Activated CD8-positive, alpha-beta memory T cell treated with anti-CD3 and anti-CD28 coated beads, Interleukin-2, amount 10 ng/mL, durations not matched to agents 7 days and 5 days (primary cell): Measurements from ENCODE around the gene DHRSX. TPM values are rescaled to one million over a fixed set of nuclear protein-coding genes. Genes with fewer than 3 reads are reported as not detected.
"Not testable (repeated sequence)": the region's sequence is repeated elsewhere in the genome, so short reads cannot be mapped to it uniquely, and the experiment has no call there.

Source experiments
- ATAC-seq: fragments of 150-1000 bp; cut with Tn5 transposase; one replicate; pipeline ENCODE4 v1.10.0; 2021; ENCODE audit warnings: moderate library complexity
- CTCF ChIA-PET: fragments of 350-600 bp; sonication (Branson Sonifier 250); formaldehyde crosslinking; loops from one replicate; lab custom pipeline; 2021; ENCODE audit warnings: antibody characterized with exemption; lab: Charles Lee
- DNase-seq: peaks from one replicate; pipeline ENCODE4 v3.0.0-alpha.2; 2020
- H3K27ac Mint-ChIP-seq: one replicate; pipeline ENCODE4 v1.8.0; 2021; ENCODE audit warnings: mild to moderate bottlenecking, mixed read lengths
- H3K27me3 Mint-ChIP-seq: one replicate; pipeline ENCODE4 v1.8.0; 2021; ENCODE audit warnings: mixed read lengths
- H3K36me3 Mint-ChIP-seq: one replicate; pipeline ENCODE4 v1.8.0; 2021; ENCODE audit warnings: mild to moderate bottlenecking, mixed read lengths
- H3K4me1 Mint-ChIP-seq: one replicate; pipeline ENCODE4 v1.8.0; 2021; ENCODE audit warnings: mixed read lengths
- H3K4me3 Mint-ChIP-seq: one replicate; pipeline ENCODE4 v1.8.0; 2021; ENCODE audit warnings: mild to moderate bottlenecking, moderate library complexity, mixed read lengths
- H3K9me3 Mint-ChIP-seq: one replicate; pipeline ENCODE4 v1.8.0; 2022; ENCODE audit warnings: low read depth, mixed read lengths
- total RNA-seq, 2 experiments: library from RNA; stranded (reverse); gene quantifications; one replicate each; pipeline ENCODE4 v1.2.3, GENCODE V29; 2021

The DHRSX gene
- total RNA-seq, 2 experiments from 2014 or later, result 21.1 to 22.5 TPM

- H3K27me3 Mint-ChIP-seq, result no peaks in the 10 kb centered on the region
- no peak overlapping the region for H3K27ac Mint-ChIP-seq
- peaks cover 5% of the 10 kb centered on the region for H3K36me3 Mint-ChIP-seq
- CTCF ChIA-PET, result no interaction called here
- no peaks in the 10 kb centered on the region for H3K4me1 Mint-ChIP-seq
- no peak overlapping the region for H3K4me3 Mint-ChIP-seq
- H3K9me3 Mint-ChIP-seq, result peaks cover 9% of the 10 kb centered on the region
- DNase-seq (no peak), ATAC-seq (no peak)
Observed at GRCh38 chrX:2383144-2383543, 117.6 kb downstream of the DHRSX start.

- H3K36me3 Mint-ChIP-seq, H3K4me1 Mint-ChIP-seq, ATAC-seq, DNase-seq, H3K27ac Mint-ChIP-seq, H3K9me3 Mint-ChIP-seq, CTCF ChIA-PET, H3K4me3 Mint-ChIP-seq, H3K27me3 Mint-ChIP-seq: not testable (repeated sequence)
Observed at GRCh38 chrX:2382433-2383048, 118.2 kb downstream of the DHRSX start.

- Mint-ChIP-seq H3K27me3 (no peaks in the 10 kb centered on the region), H3K4me3 (no peak overlapping the region), H3K4me1 (peaks cover 8% of the 10 kb centered on the region), H3K9me3 (peaks cover 9% of the 10 kb centered on the region), H3K27ac (no peak overlapping the region), H3K36me3 (peaks cover 17% of the 10 kb centered on the region)
- CTCF ChIA-PET, result no interaction called here
- ATAC-seq (no peak), DNase-seq (no peak)
Observed at GRCh38 chrX:2376166-2376565, 124.6 kb downstream of the DHRSX start.

DNA sequence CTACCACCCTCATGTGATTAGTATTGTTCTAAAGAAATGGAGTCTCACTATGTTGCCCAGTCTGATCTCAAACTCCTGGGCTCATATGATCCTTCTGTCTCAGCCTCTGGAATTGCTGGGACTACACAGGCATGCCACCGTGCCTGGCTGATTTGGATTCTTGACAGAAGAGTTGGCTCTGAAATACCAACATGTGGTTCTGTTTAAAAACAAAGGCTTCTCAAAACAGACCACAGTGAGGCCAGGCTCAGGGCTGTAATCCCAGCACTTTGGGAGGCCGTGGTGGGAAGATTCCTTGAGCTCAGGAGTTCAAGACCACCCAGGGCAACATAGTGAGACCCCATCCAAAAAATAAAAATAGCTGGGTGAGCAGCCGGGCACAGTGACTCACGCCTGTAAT is 126.7 kb downstream of the DHRSX start:
- ATAC-seq (no peak), DNase-seq (no peak)
- CTCF ChIA-PET, result no interaction called here
- Mint-ChIP-seq H3K27ac (no peak overlapping the region), H3K9me3 (no peaks in the 10 kb centered on the region), H3K4me1 (peaks cover 8% of the 10 kb centered on the region), H3K27me3 (no peaks in the 10 kb centered on the region), H3K4me3 (no peak overlapping the region), H3K36me3 (peaks cover 14% of the 10 kb centered on the region)

DNA sequence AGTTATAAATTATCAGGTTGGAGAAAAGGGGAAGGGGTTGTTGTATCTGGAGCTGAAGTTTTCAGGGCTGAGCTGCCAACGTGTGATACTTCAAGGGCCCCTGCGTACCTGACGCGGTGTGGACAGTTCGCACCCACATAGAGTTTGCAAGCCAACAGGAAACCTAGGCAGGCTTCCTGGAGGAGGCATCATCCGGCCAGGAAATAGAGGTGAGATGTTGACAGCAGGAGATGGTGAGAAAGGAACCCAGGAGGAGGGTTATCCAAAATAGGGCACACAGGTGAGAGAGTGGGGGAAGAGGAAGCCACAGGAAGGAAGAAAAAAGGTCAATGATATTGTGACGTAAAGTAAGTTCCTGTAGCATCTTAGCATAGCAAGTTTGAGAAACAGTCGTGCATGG is 127.2 kb downstream of the DHRSX start:
- Mint-ChIP-seq H3K4me3 (no peak overlapping the region), H3K27me3 (no peaks in the 10 kb centered on the region), H3K4me1 (peaks cover 8% of the 10 kb centered on the region), H3K27ac (no peak overlapping the region), H3K36me3 (peaks cover 14% of the 10 kb centered on the region), H3K9me3 (no peaks in the 10 kb centered on the region)
- CTCF ChIA-PET, result no interaction called here
- no peak for ATAC-seq
- DNase-seq, result no peak

GRCh38 chrX:2371026-2371711 is 129.6 kb downstream of the DHRSX start:
- Mint-ChIP-seq H3K27ac (no peak overlapping the region), H3K4me1 (peaks cover 6% of the 10 kb centered on the region), H3K9me3 (no peaks in the 10 kb centered on the region), H3K27me3 (no peaks in the 10 kb centered on the region), H3K36me3 (peaks cover 14% of the 10 kb centered on the region), H3K4me3 (no peak overlapping the region)
- ATAC-seq, result no peak
- DNase-seq, result no peak
- CTCF ChIA-PET, result no interaction called here

DNA sequence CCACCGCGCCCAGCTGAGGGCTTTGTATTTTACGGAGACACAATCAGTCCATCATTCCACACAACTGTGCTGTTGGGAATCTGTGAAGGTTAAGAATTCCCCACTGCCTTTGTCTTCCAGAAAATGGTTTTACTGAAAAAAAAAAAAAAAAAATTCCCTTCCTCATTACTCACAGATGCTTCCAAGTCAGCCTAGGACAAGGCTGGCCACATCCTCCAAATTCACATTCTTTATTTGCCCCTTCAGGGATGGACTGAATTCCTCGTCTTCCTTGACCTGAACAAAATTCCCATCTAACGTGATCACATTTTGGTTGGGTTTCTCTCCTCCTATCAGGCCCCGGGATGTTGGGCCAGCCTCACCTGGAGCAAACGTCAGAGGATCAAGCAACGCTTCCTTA is 130.3 kb downstream of the DHRSX start:
- ATAC-seq (no peak), DNase-seq (no peak)
- CTCF ChIA-PET, result no interaction called here
- Mint-ChIP-seq H3K4me1 (peaks cover 5% of the 10 kb centered on the region), H3K27ac (no peak overlapping the region), H3K27me3 (no peaks in the 10 kb centered on the region), H3K36me3 (peaks cover 16% of the 10 kb centered on the region), H3K9me3 (no peaks in the 10 kb centered on the region), H3K4me3 (no peak overlapping the region)

GRCh38 chrX:2369206-2369605 is 131.6 kb downstream of the DHRSX start:
- DNase-seq (no peak), ATAC-seq (no peak)
- no peak overlapping the region for H3K27ac Mint-ChIP-seq
- H3K9me3 Mint-ChIP-seq, result peaks cover 7% of the 10 kb centered on the region
- peaks cover 23% of the 10 kb centered on the region for H3K36me3 Mint-ChIP-seq
- H3K4me3 Mint-ChIP-seq, result no peak overlapping the region
- H3K4me1 Mint-ChIP-seq, result peaks cover 5% of the 10 kb centered on the region
- H3K27me3 Mint-ChIP-seq, result no peaks in the 10 kb centered on the region
- CTCF ChIA-PET, result no interaction called here

- peaks cover 15% of the 10 kb centered on the region for H3K36me3 Mint-ChIP-seq
- no peaks in the 10 kb centered on the region for H3K27me3 Mint-ChIP-seq
- no peak for ATAC-seq
- H3K27ac Mint-ChIP-seq, result no peak overlapping the region
- H3K9me3 Mint-ChIP-seq, result peaks cover 16% of the 10 kb centered on the region
- CTCF ChIA-PET, result no interaction called here
- no peaks in the 10 kb centered on the region for H3K4me1 Mint-ChIP-seq
- H3K4me3 Mint-ChIP-seq, result no peak overlapping the region
- DNase-seq, result no peak
Observed at GRCh38 chrX:2360731-2361130, 140.0 kb downstream of the DHRSX start.

DNA sequence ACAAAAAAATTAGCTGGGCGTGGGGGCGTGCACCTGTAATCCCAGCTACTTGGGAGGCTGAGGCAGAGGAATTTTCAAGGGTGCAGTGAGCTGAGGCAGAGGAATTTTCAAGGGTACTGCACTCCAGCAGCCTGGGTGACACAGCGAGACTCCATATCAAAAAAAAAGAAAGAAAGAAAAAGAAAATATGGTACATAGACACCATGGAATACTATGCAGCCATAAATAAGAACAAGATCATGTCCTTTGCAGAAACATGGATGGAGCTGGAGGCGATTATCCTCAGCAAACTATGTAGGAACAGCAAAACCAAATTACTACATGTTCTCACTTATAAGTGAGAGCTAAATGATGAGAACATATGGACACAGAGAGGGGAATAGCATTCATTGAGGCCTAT is 141.3 kb downstream of the DHRSX start:
- H3K36me3 Mint-ChIP-seq, result peaks cover 14% of the 10 kb centered on the region
- H3K4me1 Mint-ChIP-seq, DNase-seq, H3K27me3 Mint-ChIP-seq, H3K27ac Mint-ChIP-seq, H3K4me3 Mint-ChIP-seq, ATAC-seq, CTCF ChIA-PET: not testable (repeated sequence)
- peaks cover 11% of the 10 kb centered on the region for H3K9me3 Mint-ChIP-seq

DNA sequence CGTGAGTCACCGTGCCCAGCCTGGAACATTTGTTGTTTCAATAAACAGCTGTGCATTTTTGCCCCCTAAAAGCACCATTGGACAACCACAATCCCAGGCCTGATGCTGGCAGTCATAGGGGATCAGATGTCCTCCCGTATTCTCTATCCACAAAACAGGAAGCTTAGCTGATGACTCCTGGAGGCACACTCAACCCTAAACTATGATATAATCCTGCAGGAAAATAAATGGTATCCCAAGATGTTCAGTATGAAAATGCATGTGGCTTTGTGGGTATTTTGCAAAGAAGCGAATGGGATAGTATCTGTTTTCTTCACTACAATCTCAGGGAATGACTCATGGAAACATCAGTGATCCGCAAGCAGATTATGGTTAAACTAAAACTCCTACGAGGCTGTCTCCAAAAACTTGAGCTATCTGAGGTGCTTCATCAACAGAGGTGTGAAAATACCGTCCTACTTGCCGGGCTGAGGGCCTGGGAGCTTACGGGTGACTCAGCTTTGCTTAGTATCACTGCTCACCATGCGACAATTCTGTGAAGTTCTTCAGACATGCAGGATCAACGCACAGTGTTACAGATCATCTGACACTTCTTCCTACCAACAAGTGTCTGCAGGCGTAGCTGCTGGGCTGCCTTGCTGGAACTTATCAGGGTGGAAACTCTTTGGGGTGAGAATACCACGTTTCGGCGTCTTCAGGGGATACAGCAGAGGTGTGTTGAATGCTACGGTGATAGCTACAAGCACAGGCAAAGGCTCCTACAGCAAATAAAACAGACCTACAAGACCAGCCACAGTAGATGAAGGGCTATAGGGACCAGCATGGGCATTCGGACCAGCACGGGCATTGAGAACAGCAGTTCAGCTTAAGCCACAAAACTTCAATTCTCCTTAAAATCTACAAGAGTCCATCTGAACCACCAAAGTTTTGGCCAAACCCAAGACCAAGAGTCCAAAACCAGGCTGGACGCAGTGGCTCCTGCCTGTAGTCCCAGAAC is 148.5 kb downstream of the DHRSX start:
- Mint-ChIP-seq H3K36me3 (peaks cover 24% of the 10 kb centered on the region), H3K4me3 (no peak overlapping the region), H3K4me1 (no peaks in the 10 kb centered on the region), H3K27me3 (no peaks in the 10 kb centered on the region), H3K27ac (no peak overlapping the region), H3K9me3 (peaks cover 2% of the 10 kb centered on the region)
- CTCF ChIA-PET, result no interaction called here
- DNase-seq, result no peak
- ATAC-seq, result no peak

DNA sequence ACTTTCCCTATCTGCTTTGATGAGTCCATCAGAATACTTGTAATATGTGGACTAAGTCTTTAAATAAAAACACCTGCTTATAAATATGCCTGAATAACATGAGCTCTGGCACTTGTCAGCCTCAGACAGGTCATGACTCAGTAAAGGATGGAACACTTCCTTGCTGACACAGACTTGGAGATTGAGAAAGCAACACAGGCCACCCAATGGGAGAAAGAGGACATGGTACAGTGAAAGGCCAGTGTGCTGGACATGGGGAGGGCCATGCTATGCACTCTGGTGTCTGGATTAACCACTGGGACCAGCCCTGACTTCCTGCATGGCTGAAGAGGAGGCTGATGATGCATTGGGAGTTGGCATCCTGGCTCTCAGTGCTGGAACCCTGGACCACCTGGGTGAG is 149.5 kb downstream of the DHRSX start:
- H3K9me3 Mint-ChIP-seq, result peaks cover 5% of the 10 kb centered on the region
- peaks cover 31% of the 10 kb centered on the region for H3K36me3 Mint-ChIP-seq
- CTCF ChIA-PET, result no interaction called here
- no peaks in the 10 kb centered on the region for H3K4me1 Mint-ChIP-seq
- no peak for DNase-seq
- no peak for ATAC-seq
- no peak overlapping the region for H3K4me3 Mint-ChIP-seq
- H3K27ac Mint-ChIP-seq, result no peak overlapping the region
- H3K27me3 Mint-ChIP-seq, result no peaks in the 10 kb centered on the region

- H3K4me3 Mint-ChIP-seq, H3K9me3 Mint-ChIP-seq, H3K27me3 Mint-ChIP-seq, H3K4me1 Mint-ChIP-seq, H3K27ac Mint-ChIP-seq, ATAC-seq, CTCF ChIA-PET, DNase-seq: not testable (repeated sequence)
- H3K36me3 Mint-ChIP-seq, result peaks cover 36% of the 10 kb centered on the region
Observed at GRCh38 chrX:2350703-2351102, 150.1 kb downstream of the DHRSX start.
